HG02840 (cell line): Measurements from ENCODE around the gene TLE3.

Experiments used
- ATAC-seq: cut with Tn5 transposase; IDR thresholded peaks from one replicate; pipeline ENCODE4 v1.9.1; 2021; ENCODE audit warnings: mild to moderate bottlenecking, moderate library complexity, moderate number of reproducible peaks; ENCODE audit not compliant: unreplicated experiment, low FRiP score

TLE3 gene

DNA sequence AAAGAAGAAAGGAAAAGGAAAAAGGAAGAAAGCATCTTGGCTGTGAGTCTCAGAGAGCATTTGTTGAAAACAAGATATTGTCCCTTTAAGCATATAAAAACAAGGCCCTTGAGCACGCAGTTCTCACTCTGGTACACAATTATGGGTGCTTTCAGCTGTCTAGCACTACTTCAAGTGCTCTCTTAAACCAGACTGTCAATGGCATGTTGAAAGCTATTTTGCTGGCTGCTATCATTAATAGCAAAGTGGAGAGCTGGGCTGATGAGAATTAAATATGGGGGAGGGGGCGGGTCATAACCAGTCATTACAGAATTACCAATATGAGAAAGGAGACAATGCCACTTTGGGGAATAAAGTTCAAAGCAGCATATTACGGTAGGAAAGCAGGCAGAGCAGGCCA, 9.3 kb downstream of the TLE3 start:
- no peak for ATAC-seq

GRCh38 chr15:70087708-70088352, 9.9 kb downstream of the TLE3 start:
- ATAC-seq: no peak

DNA sequence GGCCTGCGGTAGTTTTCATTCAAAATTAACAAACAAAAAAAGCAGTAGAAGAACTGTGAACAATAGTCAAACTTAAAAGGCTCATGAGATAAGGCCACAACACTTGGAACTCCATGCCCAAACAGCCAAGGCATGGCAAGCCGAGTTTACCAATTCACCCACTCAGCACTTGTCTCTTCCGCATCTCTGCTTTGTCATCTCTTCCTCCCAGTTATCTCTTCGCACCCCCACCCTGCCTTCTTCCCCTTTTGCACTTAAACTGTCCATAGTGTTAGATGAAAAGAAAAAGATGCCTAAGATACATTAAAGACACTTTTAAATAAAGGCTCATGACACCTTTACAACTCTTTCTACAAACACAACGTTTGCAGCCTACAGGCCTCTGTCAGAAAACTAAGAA, 11.1 kb downstream of the TLE3 start:
- no peak for ATAC-seq

GRCh38 chr15:70084461-70084860, 13.3 kb downstream of the TLE3 start:
- no peak for ATAC-seq

DNA sequence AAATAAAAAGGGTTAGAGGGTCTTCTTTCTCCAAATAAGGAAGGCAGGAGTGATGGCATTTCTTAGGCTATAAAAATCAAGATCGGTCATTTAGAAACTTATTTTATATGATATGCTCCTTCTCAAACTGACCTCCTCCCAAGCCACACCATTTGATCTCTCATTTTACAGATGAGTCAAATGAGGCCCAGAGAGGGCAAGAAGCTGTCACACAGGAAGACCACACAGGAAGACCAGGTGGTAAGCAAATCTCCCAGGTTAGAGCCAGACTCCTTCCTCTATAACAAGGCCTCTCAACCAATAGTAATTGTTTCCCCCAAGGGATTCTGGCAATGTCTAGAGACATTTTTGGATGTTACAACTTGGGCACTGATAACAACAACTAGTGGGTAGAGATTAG, 13.8 kb downstream of the TLE3 start:
- ATAC-seq: no peak

- no peak for ATAC-seq
These were observed 14.3 kb downstream of the TLE3 start for GRCh38 chr15:70083418-70083817.

GRCh38 chr15:70082281-70082900, 15.3 kb downstream of the TLE3 start:
- ATAC-seq: no peak

DNA sequence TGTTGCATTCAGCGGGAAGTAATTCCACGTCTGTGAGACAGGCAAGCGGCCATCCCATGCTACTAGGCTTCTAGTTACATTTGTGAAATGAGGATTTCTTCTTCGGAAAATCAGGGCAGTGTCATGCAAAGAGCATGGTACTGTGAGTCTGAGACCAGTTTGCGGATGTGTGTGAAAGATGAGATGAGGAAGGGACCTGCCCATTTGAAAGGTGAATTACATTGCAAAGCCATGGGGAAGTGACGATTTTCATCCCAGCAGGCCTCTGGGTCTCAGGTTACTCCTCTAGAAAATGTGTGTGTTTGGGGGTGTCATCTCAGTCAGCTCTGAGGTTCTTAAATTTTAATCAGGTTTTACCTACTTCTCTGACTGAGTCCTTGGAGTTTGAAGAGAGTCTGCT, 16.1 kb downstream of the TLE3 start:
- ATAC-seq: no peak

- ATAC-seq: no peak
These were observed 17.4 kb downstream of the TLE3 start for GRCh38 chr15:70080347-70080746.

DNA sequence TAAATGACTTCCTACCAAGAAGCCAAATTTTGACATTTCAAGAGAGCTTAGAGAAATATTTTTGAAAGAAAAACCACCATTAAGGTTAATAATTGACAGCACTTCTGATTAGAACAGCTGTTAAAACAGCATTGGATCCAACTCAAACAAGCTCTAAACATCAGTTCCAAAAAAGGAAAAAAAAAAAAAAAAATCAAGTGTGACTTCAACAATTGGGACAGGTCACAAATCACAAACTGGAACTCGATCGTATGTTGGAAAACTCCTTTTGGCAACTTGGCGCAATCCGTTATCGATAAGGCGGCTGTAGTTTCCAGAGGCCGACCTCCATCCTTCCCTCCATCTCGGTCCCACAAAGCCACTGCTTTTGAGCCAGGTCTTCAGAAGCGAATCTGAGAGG, 17.8 kb downstream of the TLE3 start:
- ATAC-seq: no peak

GRCh38 chr15:70078578-70079417, 18.9 kb downstream of the TLE3 start:
- ATAC-seq: no peak

- ATAC-seq: no peak
These were observed 20.2 kb downstream of the TLE3 start for GRCh38 chr15:70077188-70078147.

DNA sequence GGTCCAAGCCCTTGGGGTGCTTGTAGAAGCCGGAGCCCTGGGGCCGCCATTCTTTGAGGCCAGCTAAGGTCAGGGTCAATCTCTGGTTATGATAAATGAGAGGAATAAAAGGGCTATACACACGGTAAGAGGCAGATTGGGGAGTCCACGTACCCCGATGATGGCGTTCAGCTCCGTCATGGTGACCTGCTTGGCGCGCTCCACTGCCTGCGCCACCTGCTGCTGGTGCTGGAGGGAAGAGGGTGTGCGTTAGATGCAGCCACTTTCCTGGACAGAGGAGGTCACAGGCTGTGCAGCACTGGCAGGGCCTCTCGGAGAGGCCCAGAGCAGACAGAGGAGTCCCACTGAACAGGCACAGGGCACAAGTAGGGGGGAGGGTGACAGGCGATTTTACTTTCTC, 23.3 kb downstream of the TLE3 start:
- ATAC-seq: no peak

- ATAC-seq: no peak
These were observed 25.2 kb downstream of the TLE3 start for GRCh38 chr15:70072479-70072878.

DNA sequence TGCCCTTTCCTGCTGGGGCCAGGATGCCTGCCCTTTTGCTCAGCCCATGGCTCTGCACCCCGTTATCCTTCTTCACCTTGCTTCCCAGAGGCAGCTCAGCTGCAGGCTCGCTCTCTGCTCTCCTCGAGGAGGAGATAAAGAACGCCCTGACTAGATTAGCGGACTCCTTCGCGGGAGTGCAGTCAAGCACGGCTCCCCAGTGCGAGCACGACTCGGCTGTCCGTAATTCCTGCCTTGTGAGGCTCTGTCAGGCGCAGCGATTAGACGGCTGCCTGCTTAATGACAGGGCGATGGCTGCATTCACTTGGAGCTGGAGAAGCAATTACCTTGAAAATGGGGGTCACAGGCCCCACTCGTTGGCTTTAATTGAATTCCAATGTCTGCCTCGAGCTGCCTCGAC, 25.9 kb downstream of the TLE3 start:
- ATAC-seq: no peak

- no peak for ATAC-seq
These were observed 28.0 kb downstream of the TLE3 start for GRCh38 chr15:70069716-70070115.

- ATAC-seq: no peak
These were observed 28.7 kb downstream of the TLE3 start for GRCh38 chr15:70068783-70069565.

GRCh38 chr15:70067681-70068080, 30.0 kb downstream of the TLE3 start:
- ATAC-seq: no peak

- ATAC-seq: no peak
These were observed 30.7 kb downstream of the TLE3 start for GRCh38 chr15:70067011-70067410.

DNA sequence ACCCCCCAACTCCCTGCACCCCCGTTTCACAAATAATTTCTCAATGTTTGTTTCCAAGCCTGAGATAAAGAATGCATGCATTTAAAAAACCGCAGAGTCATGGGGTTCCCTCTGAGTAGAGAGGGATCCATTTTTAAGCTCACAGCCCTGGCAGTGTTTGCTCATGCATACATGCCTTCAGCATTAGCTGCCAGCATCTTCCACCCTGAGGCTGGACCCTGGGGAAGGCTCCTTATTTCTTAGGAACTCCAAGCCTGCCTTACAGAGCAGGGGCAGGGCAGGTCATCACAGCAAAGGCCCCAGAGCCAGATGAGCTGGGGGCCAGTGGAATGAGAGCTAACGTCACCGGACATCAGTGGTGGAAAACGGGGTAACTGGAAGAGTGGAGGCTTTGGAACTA, 31.3 kb downstream of the TLE3 start:
- ATAC-seq: no peak
